NCI-H510A treated with DMSO at 0.1 percent for 48 hours (cell line): ENCODE results near the gene CLRN3.

Source experiments
- DNase-seq: peaks from one replicate; lab custom pipeline; 2025; lab: John Stamatoyannopoulos, UW

CLRN3 gene

DNA sequence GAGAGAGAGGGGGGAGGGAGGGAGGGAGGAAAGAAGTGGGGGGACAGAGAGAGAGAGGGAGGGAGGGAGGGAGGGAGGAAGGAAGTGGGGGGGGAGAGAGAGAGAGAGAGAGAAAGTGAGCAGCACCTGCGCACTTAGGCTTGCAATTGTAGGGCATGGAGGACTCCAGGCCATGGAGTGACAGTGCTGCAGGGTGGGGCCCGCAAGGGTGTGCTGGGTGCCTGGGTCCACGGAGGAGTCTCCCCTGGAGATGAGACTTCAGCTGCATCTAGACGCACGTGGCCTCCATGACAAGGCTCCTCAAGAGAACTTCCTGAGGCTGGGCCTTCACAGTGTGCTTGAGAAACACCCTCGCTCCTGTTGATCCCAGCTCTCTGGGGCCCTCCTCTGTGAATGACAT, 44.5 kb downstream of the CLRN3 start:
- no peak for DNase-seq

- no peak for DNase-seq
Observed at GRCh38 chr10:127845756-127846155, 47.0 kb downstream of the CLRN3 start.

DNA sequence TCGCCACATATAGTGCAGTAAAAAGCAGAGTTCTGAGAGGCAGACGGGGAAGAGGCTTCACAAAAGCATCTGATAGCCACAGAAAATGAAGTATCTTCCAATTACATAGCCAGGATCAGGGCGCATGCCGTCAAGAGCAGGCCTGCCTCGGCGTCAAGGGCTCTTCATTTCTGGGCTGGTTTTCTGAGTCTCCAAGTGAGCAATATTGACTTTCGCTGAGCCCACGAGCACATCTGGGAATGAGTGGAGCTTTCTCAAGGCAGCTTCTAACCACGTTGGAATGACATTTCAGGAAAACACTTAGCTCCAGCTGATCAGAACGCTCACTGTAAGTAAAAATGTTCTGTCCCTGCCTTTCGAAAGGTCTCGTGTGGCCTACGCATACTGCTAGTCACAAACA, 51.9 kb downstream of the CLRN3 start:
- DNase-seq = no peak

DNA sequence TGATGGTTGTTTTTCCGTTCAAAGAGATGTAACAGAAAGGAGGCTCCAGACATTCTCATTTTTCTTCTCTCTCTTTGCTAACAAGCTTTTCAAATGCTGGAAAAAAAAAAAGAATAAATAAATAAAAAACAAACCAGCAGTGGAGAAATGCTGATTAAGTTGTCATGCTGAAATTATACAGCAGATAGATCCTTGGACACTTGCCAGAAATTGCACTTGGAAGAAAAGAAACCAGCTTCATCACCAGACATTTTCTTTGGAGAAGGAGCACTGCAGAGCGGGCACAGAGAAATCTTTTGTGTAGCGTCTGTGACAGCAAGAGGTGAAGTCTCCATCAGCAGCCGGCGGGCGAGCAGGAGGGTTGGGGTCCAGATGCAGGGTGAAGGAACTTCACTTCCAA, 55.8 kb downstream of the CLRN3 start:
- no peak for DNase-seq

DNA sequence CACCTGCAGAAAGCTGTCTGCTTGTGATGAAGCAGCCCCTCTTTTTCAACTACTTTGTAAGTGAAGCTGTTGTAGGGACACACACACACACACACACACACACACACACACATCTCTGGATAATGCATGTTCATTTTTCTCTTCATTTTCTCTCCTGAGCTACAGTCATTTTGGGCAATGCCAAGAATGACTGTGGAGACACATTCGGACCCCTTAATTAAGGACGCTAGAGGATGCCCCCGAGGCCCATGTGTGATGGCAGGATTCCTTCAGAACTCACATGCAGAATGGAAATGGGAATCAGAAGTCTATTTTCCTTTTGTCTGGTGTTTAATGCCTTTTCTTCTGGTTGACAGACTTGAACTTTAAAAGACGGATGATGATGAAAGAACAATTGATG, 56.6 kb downstream of the CLRN3 start:
- DNase-seq = no peak

- no peak for DNase-seq
Observed at GRCh38 chr10:127834791-127835190, 58.0 kb downstream of the CLRN3 start.

- no peak for DNase-seq
Observed at GRCh38 chr10:127834221-127834620, 58.5 kb downstream of the CLRN3 start.

GRCh38 chr10:127833804-127834203, 58.9 kb downstream of the CLRN3 start:
- DNase-seq = no peak

DNA sequence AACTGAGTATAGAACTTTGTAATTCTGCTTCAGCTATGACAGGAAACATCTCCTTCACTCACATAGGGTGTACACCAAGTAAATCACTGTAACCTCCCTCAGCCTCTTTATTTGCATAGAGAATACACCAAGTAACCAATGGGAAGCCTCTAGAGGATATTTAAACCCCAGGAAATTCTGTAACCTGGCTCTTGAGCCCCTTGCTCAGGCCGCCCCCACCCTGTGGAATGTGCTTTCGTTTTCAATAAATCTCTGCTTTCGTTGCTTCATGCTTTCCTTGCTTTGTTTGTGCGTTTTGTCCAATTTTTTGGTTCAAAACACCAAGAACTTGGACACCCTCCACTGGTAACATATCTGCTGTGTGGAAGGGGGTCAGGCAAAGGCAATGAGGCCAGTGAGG, 60.2 kb downstream of the CLRN3 start:
- no peak for DNase-seq

DNA sequence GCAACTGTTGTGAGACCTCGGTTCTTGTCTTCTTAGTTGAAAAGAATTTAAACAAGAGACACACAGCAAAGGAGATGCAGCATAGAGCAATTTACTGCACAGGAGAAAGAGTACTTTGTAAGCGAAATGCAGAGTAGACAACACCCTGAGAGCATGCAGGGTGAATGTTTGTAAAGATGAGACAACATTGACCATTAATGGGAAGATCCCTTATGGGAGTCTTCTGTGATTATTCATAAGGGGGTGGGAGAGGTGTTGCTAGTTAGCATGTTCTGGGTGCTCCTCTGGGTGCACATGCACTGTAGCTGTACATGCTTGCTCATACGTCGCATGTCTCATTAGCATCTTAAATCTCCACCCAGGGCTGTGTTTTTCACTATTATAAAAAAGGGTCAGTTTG, 62.3 kb downstream of the CLRN3 start:
- DNase-seq = no peak
